Uterus (tissue), 2 donors: Measurements from ENCODE around the gene TMEM245.

ENCODE experiments used
- POLR2A ChIP-seq, 2 donors: fragments of 450-650 bp; IDR thresholded peaks; one replicate each; pipeline ENCODE4 v1.6.1; 2016; ENCODE audit warnings: antibody characterized with exemption in 2 of 2, mild to moderate bottlenecking in 1 of 2, moderate library complexity in 1 of 2
- TF ChIP-seq, protein P1 (sequence below), 4 experiments: fragments of 200-600 bp in 2 of 4; fragments of 450-650 bp in 2 of 4; sonication (generic) in 2 of 4; IDR thresholded peaks; one replicate each; pipeline ENCODE4 v1.5.1; 2016 to 2019; ENCODE audit warnings: antibody characterized with exemption in 4 of 4, mild to moderate bottlenecking in 2 of 4, moderate library complexity in 1 of 4

DNA sequence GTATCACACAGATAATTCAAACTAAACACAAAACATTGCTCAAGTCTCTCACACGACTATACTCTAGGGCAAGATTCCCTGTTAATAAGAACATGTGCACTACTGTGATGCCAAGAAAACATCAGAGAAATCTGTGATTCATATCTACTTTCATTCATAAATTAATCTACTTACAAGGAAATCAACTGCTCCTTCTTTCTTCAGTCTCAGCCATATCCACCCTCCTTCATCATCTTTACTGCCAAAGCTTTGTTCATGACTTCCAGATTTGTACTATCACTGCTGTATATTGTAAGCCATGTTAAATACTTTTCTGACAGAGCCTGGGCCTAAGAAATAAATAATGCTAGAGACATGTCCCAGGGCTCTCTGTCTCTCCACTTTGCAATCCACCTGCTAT is 141.5 kb downstream of the TMEM245 start:
- TF ChIP-seq, protein P1, sequence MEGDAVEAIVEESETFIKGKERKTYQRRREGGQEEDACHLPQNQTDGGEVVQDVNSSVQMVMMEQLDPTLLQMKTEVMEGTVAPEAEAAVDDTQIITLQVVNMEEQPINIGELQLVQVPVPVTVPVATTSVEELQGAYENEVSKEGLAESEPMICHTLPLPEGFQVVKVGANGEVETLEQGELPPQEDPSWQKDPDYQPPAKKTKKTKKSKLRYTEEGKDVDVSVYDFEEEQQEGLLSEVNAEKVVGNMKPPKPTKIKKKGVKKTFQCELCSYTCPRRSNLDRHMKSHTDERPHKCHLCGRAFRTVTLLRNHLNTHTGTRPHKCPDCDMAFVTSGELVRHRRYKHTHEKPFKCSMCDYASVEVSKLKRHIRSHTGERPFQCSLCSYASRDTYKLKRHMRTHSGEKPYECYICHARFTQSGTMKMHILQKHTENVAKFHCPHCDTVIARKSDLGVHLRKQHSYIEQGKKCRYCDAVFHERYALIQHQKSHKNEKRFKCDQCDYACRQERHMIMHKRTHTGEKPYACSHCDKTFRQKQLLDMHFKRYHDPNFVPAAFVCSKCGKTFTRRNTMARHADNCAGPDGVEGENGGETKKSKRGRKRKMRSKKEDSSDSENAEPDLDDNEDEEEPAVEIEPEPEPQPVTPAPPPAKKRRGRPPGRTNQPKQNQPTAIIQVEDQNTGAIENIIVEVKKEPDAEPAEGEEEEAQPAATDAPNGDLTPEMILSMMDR (IDR thresholded peaks at IDR 0.05), result no peak
- TF ChIP-seq POLR2A (IDR thresholded peaks at IDR 0.05), result no peak
